ENCODE results near the gene RALGAPA1.
"Not testable (repeated sequence)": the region's sequence is repeated elsewhere in the genome, so short reads cannot be mapped to it uniquely, and the experiment has no call there.

RALGAPA1 gene

GRCh38 chr14:35808638-35809563, at the start of gene RALGAPA1:
Gene RALGAPA1 (minus strand): TSS chr14:35809295. CDS start chr14:35808835, 460 bp downstream.
- peak; percentile 81 to 84 for DNase-seq (ENCODE audit: low read depth in 2 of 2)

- no peak for DNase-seq (ENCODE audit: low read depth in 2 of 2)
Measured at GRCh38 chr14:35858521-35859209, 49.6 kb upstream of the RALGAPA1 start.

GRCh38 chr14:35855876-35856481, 46.9 kb upstream of the RALGAPA1 start:
- no peak for DNase-seq (ENCODE audit: low read depth in 2 of 2)

GRCh38 chr14:35854696-35855270, 45.7 kb upstream of the RALGAPA1 start:
- DNase-seq (ENCODE audit: low read depth in 2 of 2) = no peak

GRCh38 chr14:35853225-35853624, 44.1 kb upstream of the RALGAPA1 start:
- no peak for DNase-seq (ENCODE audit: low read depth in 2 of 2)

- no peak for DNase-seq (ENCODE audit: low read depth in 2 of 2)
Measured at GRCh38 chr14:35851823-35852222, 42.7 kb upstream of the RALGAPA1 start.

- no peak for DNase-seq (ENCODE audit: low read depth in 2 of 2)
Measured at GRCh38 chr14:35849122-35849521, 40.0 kb upstream of the RALGAPA1 start.

GRCh38 chr14:35847636-35848035, 38.5 kb upstream of the RALGAPA1 start:
- no peak for DNase-seq (ENCODE audit: low read depth in 2 of 2)

- no peak for DNase-seq (ENCODE audit: low read depth in 2 of 2)
Measured at GRCh38 chr14:35844494-35844893, 35.4 kb upstream of the RALGAPA1 start.

GRCh38 chr14:35842245-35842644, 33.1 kb upstream of the RALGAPA1 start:
- not testable (repeated sequence) for DNase-seq (ENCODE audit: low read depth in 2 of 2)

GRCh38 chr14:35841704-35842103, 32.6 kb upstream of the RALGAPA1 start:
- DNase-seq (ENCODE audit: low read depth in 2 of 2) = not testable (repeated sequence)

- no peak for DNase-seq (ENCODE audit: low read depth in 2 of 2)
Measured at GRCh38 chr14:35835208-35835982, 26.3 kb upstream of the RALGAPA1 start.

GRCh38 chr14:35829449-35829848, 20.4 kb upstream of the RALGAPA1 start:
- no peak for DNase-seq (ENCODE audit: low read depth in 2 of 2)

- DNase-seq (ENCODE audit: low read depth in 2 of 2) = no peak
Measured at GRCh38 chr14:35827678-35828472, 18.8 kb upstream of the RALGAPA1 start.

GRCh38 chr14:35826952-35827416, 17.9 kb upstream of the RALGAPA1 start:
- no peak for DNase-seq (ENCODE audit: low read depth in 2 of 2)

- peak; percentile 84 to 91 for DNase-seq (ENCODE audit: low read depth in 2 of 2)
Measured at GRCh38 chr14:35826218-35826951, 17.3 kb upstream of the RALGAPA1 start, which contains the start of gene BRMS1L. Gene BRMS1L (plus strand): TSS chr14:35826338. CDS start chr14:35826517, 179 bp downstream.

GRCh38 chr14:35825968-35826217, 16.8 kb upstream of the RALGAPA1 start:
- DNase-seq (ENCODE audit: low read depth in 2 of 2) = no peak

- DNase-seq (ENCODE audit: low read depth in 2 of 2) = not testable (repeated sequence)
Measured at GRCh38 chr14:35824446-35825165, 15.5 kb upstream of the RALGAPA1 start.

- no peak for DNase-seq (ENCODE audit: low read depth in 2 of 2)
Measured at GRCh38 chr14:35822501-35822900, 13.4 kb upstream of the RALGAPA1 start.
